SK-N-SH treated with all-trans-retinoic acid at 6 μM for 48 hours (cell line): ENCODE data around the gene NRSN2.

Source experiments
- ATAC-seq: fragments of 200-7000 bp; cut with Tn5 transposase; 3 replicates; pipeline ENCODE4 v1.9.1; 2020; ENCODE audit warnings: mild to moderate bottlenecking, moderate library complexity
- ARNTL ChIP-seq: fragments of 450-650 bp; formaldehyde crosslinking; IDR thresholded peaks from 2 replicates; pipeline ENCODE4 v1.5.0; 2020; ENCODE audit warnings: low read depth, mild to moderate bottlenecking, moderate library complexity, borderline replicate concordance
- BACH2 ChIP-seq: fragments of 250-450 bp; sonication (Bioruptor Pico); IDR thresholded peaks from 2 replicates; pipeline ENCODE4 v1.9.0; 2021; ENCODE audit warnings: mild to moderate bottlenecking, borderline replicate concordance
- CREB5 ChIP-seq: fragments of 250-450 bp; sonication (Bioruptor Pico); IDR thresholded peaks from 2 replicates; pipeline ENCODE4 v1.5.1; 2020; ENCODE audit warnings: low read depth, mild to moderate bottlenecking, moderate library complexity
- CSDC2 ChIP-seq: fragments of 250-450 bp; sonication (Bioruptor Pico); IDR thresholded peaks from 2 replicates; pipeline ENCODE4 v1.5.0; 2020; ENCODE audit warnings: mild to moderate bottlenecking, moderate library complexity
- CSRNP3 ChIP-seq: fragments of 250-450 bp; sonication (Bioruptor Pico); IDR thresholded peaks from 2 replicates; pipeline ENCODE4 v1.5.1; 2021; ENCODE audit warnings: mild to moderate bottlenecking, moderate library complexity
- ESRRG ChIP-seq: fragments of 250-450 bp; sonication (Bioruptor Pico); IDR thresholded peaks from 2 replicates; pipeline ENCODE4 v1.6.1; 2021; ENCODE audit warnings: mild to moderate bottlenecking
- GLIS3 ChIP-seq: fragments of 250-450 bp; sonication (Bioruptor Pico); IDR thresholded peaks from 2 replicates; pipeline ENCODE4 v1.5.0; 2020; ENCODE audit warnings: mild to moderate bottlenecking, moderate library complexity
- ISL1 ChIP-seq: fragments of 250-450 bp; sonication (Bioruptor Pico); IDR thresholded peaks from 2 replicates; pipeline ENCODE4 v2.1.2; 2022; ENCODE audit warnings: mild to moderate bottlenecking, moderate library complexity
- OSR1 ChIP-seq: fragments of 250-450 bp; sonication (Bioruptor Pico); IDR thresholded peaks from 2 replicates; pipeline ENCODE4 v1.8.0; 2022; ENCODE audit warnings: moderate library complexity, mild to moderate bottlenecking, inconsistent platforms
- PATZ1 ChIP-seq: fragments of 250-450 bp; sonication (Bioruptor Pico); IDR thresholded peaks from 2 replicates; pipeline ENCODE4 v1.8.0; 2020; ENCODE audit warnings: mild to moderate bottlenecking, moderate library complexity, borderline replicate concordance
- POU6F1 ChIP-seq: fragments of 250-450 bp; sonication (Bioruptor Pico); IDR thresholded peaks from 2 replicates; pipeline ENCODE4 v1.8.0; 2021; ENCODE audit warnings: low read depth, mild to moderate bottlenecking, moderate library complexity, borderline replicate concordance
- PPARA ChIP-seq: fragments of 250-450 bp; sonication (Bioruptor Pico); IDR thresholded peaks from 2 replicates; pipeline ENCODE4 v1.5.0; 2020; ENCODE audit warnings: mild to moderate bottlenecking, borderline replicate concordance
- RARB ChIP-seq: fragments of 250-450 bp; sonication (Bioruptor Pico); IDR thresholded peaks from 2 replicates; pipeline ENCODE4 v1.8.0; 2021; ENCODE audit warnings: mild to moderate bottlenecking, moderate library complexity
- SNAI2 ChIP-seq: fragments of 250-450 bp; sonication (Bioruptor Pico); IDR thresholded peaks from 2 replicates; pipeline ENCODE4 v1.5.0; 2020; ENCODE audit warnings: mild to moderate bottlenecking, moderate library complexity
- TOX ChIP-seq: fragments of 250-450 bp; sonication (Bioruptor Pico); IDR thresholded peaks from 2 replicates; pipeline ENCODE4 v1.8.0; 2021; ENCODE audit warnings: mild to moderate bottlenecking, moderate library complexity, borderline replicate concordance
- TSHZ2 ChIP-seq: fragments of 250-450 bp; sonication (Bioruptor Pico); IDR thresholded peaks from 2 replicates; pipeline ENCODE4 v1.5.0; 2020; ENCODE audit warnings: mild to moderate bottlenecking, moderate library complexity
- ZC3H10 ChIP-seq: fragments of 250-450 bp; sonication (Bioruptor Pico); IDR thresholded peaks from 2 replicates; pipeline ENCODE4 v1.5.1; 2021; ENCODE audit warnings: mild to moderate bottlenecking, moderate library complexity
- ZFP3 ChIP-seq: fragments of 250-450 bp; sonication (Bioruptor Pico); IDR thresholded peaks from 2 replicates; pipeline ENCODE4 v1.5.0; 2020; ENCODE audit warnings: mild to moderate bottlenecking, moderate library complexity
- ZFP30 ChIP-seq: fragments of 450-650 bp; formaldehyde crosslinking; IDR thresholded peaks from 2 replicates; pipeline ENCODE4 v1.5.0; 2022; ENCODE audit warnings: mild to moderate bottlenecking, moderate library complexity
- ZNF565 ChIP-seq: fragments of 450-650 bp; formaldehyde crosslinking; conservative IDR thresholded peaks from 2 replicates; pipeline ENCODE4 v1.5.0; 2020; ENCODE audit warnings: low read depth, mild to moderate bottlenecking, moderate library complexity
- ZNF70 ChIP-seq: fragments of 450-650 bp; formaldehyde crosslinking; IDR thresholded peaks from 2 replicates; pipeline ENCODE4 v1.5.0; 2020; ENCODE audit warnings: mild to moderate bottlenecking, moderate library complexity
- ZNF8 ChIP-seq: fragments of 450-650 bp; formaldehyde crosslinking; IDR thresholded peaks from 2 replicates; pipeline ENCODE4 v1.5.0; 2020; ENCODE audit warnings: mild to moderate bottlenecking, moderate library complexity

The NRSN2 gene

DNA sequence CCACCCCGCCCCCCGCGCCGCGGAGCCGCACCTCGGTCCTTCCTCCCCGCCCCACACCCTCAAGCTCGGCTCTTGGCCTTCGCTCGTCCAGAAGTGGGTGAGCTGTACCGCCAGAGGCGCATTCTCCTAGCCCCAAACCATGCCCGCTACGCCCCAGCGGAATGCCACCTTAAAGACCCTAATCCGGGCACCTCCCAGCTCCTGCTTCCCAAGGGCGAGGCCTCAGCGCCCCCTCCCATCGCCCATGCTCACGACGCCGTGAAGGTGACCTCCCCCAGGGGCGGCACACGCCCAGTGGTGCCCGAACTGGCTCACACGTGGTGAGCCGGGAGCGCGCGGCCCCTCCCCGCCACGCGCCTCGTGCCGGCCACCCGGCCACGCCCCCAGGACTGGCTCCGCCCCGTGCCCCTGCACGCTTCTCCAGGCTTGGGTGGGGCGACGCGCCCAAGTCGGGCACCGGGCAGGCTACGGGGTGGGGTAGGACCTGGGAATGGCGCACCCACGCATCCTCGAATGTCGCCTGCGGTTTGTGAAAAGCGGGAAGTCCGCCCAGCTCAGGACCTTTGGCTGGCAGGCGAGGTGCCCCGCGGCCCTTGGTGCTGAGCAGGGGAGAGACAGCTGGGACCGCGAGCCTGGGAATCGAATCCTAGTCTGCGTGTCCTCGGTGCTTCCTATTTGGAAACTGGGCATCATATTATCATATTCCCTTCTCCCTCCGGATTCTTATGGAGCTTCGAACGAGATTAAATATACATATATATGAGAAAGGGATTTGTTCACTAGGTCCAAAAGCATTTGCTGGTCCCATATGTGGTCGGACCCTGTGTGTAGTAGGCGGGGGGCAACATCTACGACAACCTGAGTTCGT is 22.5 kb upstream of the NRSN2 start:
- no peak for TF ChIP-seq BACH2
- no peak for TF ChIP-seq ZC3H10 (CRISPR knock-in tag)
- no peak for TF ChIP-seq RARB (CRISPR knock-in tag)
- TF ChIP-seq PATZ1 (CRISPR knock-in tag) = no peak
- TF ChIP-seq ISL1 = no peak
- TF ChIP-seq ZNF70 = no peak
- 0 out of 2 replicates have a peak, but pooled peaks have one; percentile 6 for TF ChIP-seq TSHZ2 (CRISPR knock-in tag)
- TF ChIP-seq ESRRG (CRISPR knock-in tag) = no peak
- TF ChIP-seq OSR1 = no peak
- peak; percentile 66; the same call in 1 of the 2 replicates for TF ChIP-seq ARNTL
- TF ChIP-seq ZNF8 (CRISPR knock-in tag) = no peak

GRCh38 chr20:325045-325888 is 21.6 kb upstream of the NRSN2 start, which contains the start of gene SOX12:
Gene SOX12 (plus strand): TSS chr20:325552. CDS start chr20:325925, 373 bp downstream.
- ATAC-seq = peak; percentile 72
- TF ChIP-seq SNAI2 (CRISPR knock-in tag) (0 out of 2 replicates have a peak, but pooled peaks have one; percentile 73), CSRNP3 (CRISPR knock-in tag) (no peak), ZNF565 (CRISPR knock-in tag) (no peak), ISL1 (no peak), POU6F1 (CRISPR knock-in tag) (no peak), PPARA (CRISPR knock-in tag) (no peak), OSR1 (no peak), BACH2 (no peak), TOX (CRISPR knock-in tag) (no peak), TSHZ2 (CRISPR knock-in tag) (peak; percentile 56; the same call in 1 of the 2 replicates), ZNF8 (CRISPR knock-in tag) (no peak), CSDC2 (CRISPR knock-in tag) (peak; percentile 67; the same call in 1 of the 2 replicates), PATZ1 (CRISPR knock-in tag) (no peak), GLIS3 (no peak), ESRRG (CRISPR knock-in tag) (no peak), ARNTL (no peak), ZFP3 (CRISPR knock-in tag) (no peak), RARB (CRISPR knock-in tag) (no peak), ZFP30 (peak; percentile 11; the same call in 1 of the 2 replicates), CREB5 (CRISPR knock-in tag) (no peak), ZNF70 (no peak)
- TF ChIP-seq, all 23 proteins: peak for 4

More for the DNA sequence above, 22.5 kb upstream of the NRSN2 start:
- ATAC-seq = peak; percentile 75
